ENCODE data around the gene ACTL8.
A peak's percentile ranks its signal among the peaks of the same experiment; 100 is the strongest.

ACTL8 gene

GRCh38 chr1:17746920-17747319 is 8.2 kb upstream of the ACTL8 start:
- no peak for DNase-seq (ENCODE audit: low read depth, low spot score)
- H3K4me3 ChIP-seq (ENCODE audit: low read depth, low read length): no peak overlapping the region
- no peak for TF ChIP-seq CTCF (IDR thresholded peaks at IDR 0.05; ENCODE audit: low read depth, low read length)
- in situ Hi-C loops (cut with HindIII; ENCODE audit: low sequenced_read_pairs): no loop called here

- DNase-seq (ENCODE audit: low read depth, low spot score): no peak
- TF ChIP-seq CTCF (IDR thresholded peaks at IDR 0.05; ENCODE audit: low read depth, low read length): no peak
- H3K4me3 ChIP-seq (ENCODE audit: low read depth, low read length): no peak overlapping the region
- in situ Hi-C loops (cut with HindIII; ENCODE audit: low sequenced_read_pairs): no loop called here
These were observed 4.8 kb upstream of the ACTL8 start for GRCh38 chr1:17750333-17750732.

GRCh38 chr1:17752356-17752755 is 2.8 kb upstream of the ACTL8 start:
- TF ChIP-seq CTCF (IDR thresholded peaks at IDR 0.05; ENCODE audit: low read depth, low read length): no peak

GRCh38 chr1:17757426-17757825 is 2.3 kb downstream of the ACTL8 start:
- TF ChIP-seq CTCF (IDR thresholded peaks at IDR 0.05; ENCODE audit: low read depth, low read length): no peak
- DNase-seq (ENCODE audit: low read depth, low spot score): no peak
- in situ Hi-C loops (cut with HindIII; ENCODE audit: low sequenced_read_pairs): no loop called here
- H3K4me3 ChIP-seq (ENCODE audit: low read depth, low read length): no peak overlapping the region

More at GRCh38 chr1:17752356-17752755, 2.8 kb upstream of the ACTL8 start:
- H3K4me3 ChIP-seq (ENCODE audit: low read depth, low read length): no peak overlapping the region
- in situ Hi-C loops (cut with HindIII; ENCODE audit: low sequenced_read_pairs): no loop called here
- no peak for DNase-seq (ENCODE audit: low read depth, low spot score)

GRCh38 chr1:17759114-17759513 is 4.0 kb downstream of the ACTL8 start:
- peak; percentile 36 for TF ChIP-seq CTCF (IDR thresholded peaks at IDR 0.05; ENCODE audit: low read depth, low read length)
- H3K4me3 ChIP-seq (ENCODE audit: low read depth, low read length): no peak overlapping the region
- in situ Hi-C loops (cut with HindIII; ENCODE audit: low sequenced_read_pairs): no loop called here
- no peak for DNase-seq (ENCODE audit: low read depth, low spot score)

GRCh38 chr1:17762313-17762712 is 7.2 kb downstream of the ACTL8 start:
- TF ChIP-seq CTCF (IDR thresholded peaks at IDR 0.05; ENCODE audit: low read depth, low read length): no peak

GRCh38 chr1:17763417-17763816 is 8.3 kb downstream of the ACTL8 start:
- in situ Hi-C loops (cut with HindIII; ENCODE audit: low sequenced_read_pairs): no loop called here

More at GRCh38 chr1:17762313-17762712, 7.2 kb downstream of the ACTL8 start:
- H3K4me3 ChIP-seq (ENCODE audit: low read depth, low read length): no peak overlapping the region
- DNase-seq (ENCODE audit: low read depth, low spot score): no peak
- in situ Hi-C loops (cut with HindIII; ENCODE audit: low sequenced_read_pairs): no loop called here

More at GRCh38 chr1:17763417-17763816, 8.3 kb downstream of the ACTL8 start:
- TF ChIP-seq CTCF (IDR thresholded peaks at IDR 0.05; ENCODE audit: low read depth, low read length): no peak
- DNase-seq (ENCODE audit: low read depth, low spot score): no peak
- H3K4me3 ChIP-seq (ENCODE audit: low read depth, low read length): no peak overlapping the region
